ENCODE data around the gene TAX1BP3. TPM values are rescaled to one million over a fixed set of nuclear protein-coding genes. Genes with fewer than 3 reads are reported as not detected.
"Not testable (repeated sequence)": the region's sequence is repeated elsewhere in the genome, so short reads cannot be mapped to it uniquely, and the experiment has no call there.

The TAX1BP3 gene
- 10 to 100 TPM; 84.5 to 98.5 (median 92.6) TPM for polyA plus RNA-seq (ENCODE audit: insufficient read length in 3 of 3)

GRCh38 chr17:3668279-3669084 lies at the start of gene TAX1BP3, which contains the start of gene EMC6:
TSS of gene TAX1BP3 (minus strand) at chr17:3668578. CDS start at chr17:3668526, 52 bp downstream.
TSS of gene EMC6 (plus strand) at chr17:3668812. CDS start at chr17:3669147, 335 bp downstream.
- peak; percentile 94 to 96 (median 94) for DNase-seq (ENCODE audit: low read depth in 3 of 3, low spot score in 2 of 3)

DNA sequence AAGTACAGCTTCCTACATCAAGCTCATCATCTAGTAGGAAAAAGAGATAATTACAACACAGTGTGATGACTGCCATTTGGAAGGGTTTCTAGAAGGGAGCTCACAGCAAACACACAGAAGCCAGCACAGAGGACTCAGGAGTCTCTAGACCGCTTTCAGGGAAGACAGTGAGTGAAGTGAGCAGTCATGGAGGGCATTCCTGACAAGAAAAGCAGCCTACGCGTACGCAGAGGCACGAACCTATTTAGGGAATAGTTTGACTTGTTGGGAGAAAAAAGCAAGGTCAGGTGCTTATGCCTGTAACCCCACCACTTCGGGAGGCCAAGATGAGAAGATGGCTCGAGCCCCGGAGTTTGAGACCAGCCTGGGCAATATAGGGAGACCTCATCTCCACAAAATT lies 46.9 kb upstream of the TAX1BP3 start:
- no peak for DNase-seq (ENCODE audit: low read depth in 3 of 3, low spot score in 2 of 3)

DNA sequence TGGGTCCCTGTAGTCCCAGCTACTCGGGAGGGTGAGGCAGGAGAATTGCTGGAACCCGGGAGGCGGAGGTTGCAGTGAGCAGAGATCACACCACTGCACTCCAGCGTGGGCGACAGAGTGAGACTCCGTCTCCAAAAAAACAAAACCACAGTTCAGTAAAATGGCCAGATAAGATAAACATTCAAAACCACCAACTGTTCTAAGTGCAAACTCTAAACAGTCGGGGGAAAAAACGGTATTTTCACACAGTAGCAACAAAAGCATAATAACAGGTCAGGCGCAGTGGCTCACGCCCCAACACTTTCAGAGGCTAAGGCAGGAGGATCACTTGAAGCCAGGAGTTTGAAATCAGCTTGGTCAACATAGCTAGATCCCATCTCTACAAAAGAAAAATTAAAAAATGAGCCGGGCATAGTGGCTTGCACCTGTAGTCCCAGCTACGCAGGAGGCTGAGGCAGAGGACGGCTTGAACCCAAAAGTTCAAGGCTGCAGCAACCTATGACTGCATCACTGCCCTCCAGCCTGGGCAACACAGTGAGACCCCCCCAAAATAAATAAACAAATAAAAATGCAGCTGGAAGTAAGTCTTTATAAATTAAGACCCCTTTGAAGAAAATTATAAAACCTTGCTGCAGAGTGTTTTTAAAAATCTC lies 44.6 kb upstream of the TAX1BP3 start:
- no peak for DNase-seq (ENCODE audit: low read depth in 3 of 3, low spot score in 2 of 3)

- DNase-seq (ENCODE audit: low read depth in 3 of 3, low spot score in 2 of 3): no peak
Observed at GRCh38 chr17:3710951-3711383, 42.6 kb upstream of the TAX1BP3 start.

- DNase-seq (ENCODE audit: low read depth in 3 of 3, low spot score in 2 of 3): no peak
Observed at GRCh38 chr17:3708366-3708765, 40.0 kb upstream of the TAX1BP3 start.

- DNase-seq (ENCODE audit: low read depth in 3 of 3, low spot score in 2 of 3): not testable (repeated sequence)
Observed at GRCh38 chr17:3705718-3705984, 37.3 kb upstream of the TAX1BP3 start.

DNA sequence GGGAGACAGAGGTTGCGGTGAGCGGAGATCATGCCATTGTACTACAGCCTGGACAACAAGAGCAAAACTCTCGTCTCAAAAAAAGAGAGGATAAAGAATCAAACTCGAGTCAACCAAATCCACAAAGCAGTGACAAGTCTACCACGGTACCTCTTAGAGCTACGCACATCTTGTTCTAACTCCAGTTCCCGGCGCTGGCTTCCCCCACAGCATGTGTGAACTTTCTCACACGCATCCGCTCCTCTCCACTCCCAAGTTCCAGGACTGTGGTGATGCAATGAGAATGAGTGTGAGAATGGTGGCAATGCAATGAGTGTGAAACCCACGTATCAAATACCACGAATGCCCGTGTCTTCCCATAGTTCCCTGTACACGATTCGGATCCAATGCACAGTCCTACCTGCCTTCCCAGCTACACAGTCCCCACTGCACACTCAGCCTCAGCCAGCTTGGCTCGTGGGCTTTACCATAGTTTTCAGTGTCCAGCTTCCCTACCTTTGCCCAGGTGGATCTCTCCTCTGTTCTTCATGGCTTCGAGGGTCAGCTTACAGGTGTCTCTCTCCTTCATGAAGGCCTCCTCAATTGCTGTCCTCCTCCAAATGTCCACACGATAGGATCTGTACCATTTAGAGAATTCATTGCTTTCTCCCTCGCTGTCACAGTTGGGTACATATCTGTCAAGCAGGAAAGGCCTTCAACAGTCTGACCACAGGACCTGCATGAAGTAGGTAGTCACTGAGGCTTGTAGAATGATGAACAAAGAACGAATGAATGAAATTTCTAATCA lies 36.7 kb upstream of the TAX1BP3 start:
- no peak for DNase-seq (ENCODE audit: low read depth in 3 of 3, low spot score in 2 of 3)

DNA sequence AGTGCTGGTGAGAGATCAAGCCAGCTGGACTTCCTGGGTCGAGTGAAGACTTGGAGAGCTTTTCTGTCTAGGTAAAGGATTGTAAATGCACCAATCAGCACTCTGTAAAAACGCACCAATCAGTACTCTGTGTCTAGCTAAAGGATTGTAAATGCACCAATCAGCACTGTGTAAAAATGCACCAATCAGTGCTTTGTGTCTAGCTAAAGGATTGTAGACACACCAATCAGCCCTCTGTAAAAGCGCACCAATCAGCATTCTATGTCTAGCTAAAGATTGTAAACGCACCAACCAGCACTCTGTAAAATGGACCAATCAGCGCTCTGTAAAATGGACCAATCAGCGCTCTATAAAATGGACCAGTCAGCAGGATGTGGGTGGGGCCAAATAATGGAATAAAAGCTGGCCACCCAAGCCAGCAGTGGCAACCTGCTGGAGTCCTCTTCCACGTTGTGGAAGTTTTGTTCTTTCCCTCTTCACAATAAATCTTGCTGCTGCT lies 33.7 kb upstream of the TAX1BP3 start:
- DNase-seq (ENCODE audit: low read depth in 3 of 3, low spot score in 2 of 3): not testable (repeated sequence)

DNA sequence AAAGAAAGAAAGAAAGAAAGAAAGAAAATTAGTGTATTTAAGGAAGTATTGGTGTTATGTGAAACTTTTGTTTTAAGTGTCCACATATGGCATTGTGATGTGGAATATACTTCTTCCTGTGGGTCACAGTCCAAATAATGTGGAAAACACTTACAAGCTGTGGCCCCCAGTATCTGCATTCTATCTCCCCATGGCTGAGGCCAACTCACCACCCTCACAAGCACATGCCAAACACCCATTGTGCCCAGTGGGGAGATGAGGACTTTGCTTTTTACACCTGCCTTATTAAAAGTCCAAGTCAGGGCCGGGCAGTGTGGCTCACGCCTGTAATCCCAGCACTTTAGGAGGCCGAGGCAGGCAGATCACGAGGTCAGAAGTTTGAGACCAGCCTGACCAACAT lies 31.6 kb upstream of the TAX1BP3 start:
- no peak for DNase-seq (ENCODE audit: low read depth in 3 of 3, low spot score in 2 of 3)

GRCh38 chr17:3698139-3698538 lies 29.8 kb upstream of the TAX1BP3 start:
- no peak for DNase-seq (ENCODE audit: low read depth in 3 of 3, low spot score in 2 of 3)

DNA sequence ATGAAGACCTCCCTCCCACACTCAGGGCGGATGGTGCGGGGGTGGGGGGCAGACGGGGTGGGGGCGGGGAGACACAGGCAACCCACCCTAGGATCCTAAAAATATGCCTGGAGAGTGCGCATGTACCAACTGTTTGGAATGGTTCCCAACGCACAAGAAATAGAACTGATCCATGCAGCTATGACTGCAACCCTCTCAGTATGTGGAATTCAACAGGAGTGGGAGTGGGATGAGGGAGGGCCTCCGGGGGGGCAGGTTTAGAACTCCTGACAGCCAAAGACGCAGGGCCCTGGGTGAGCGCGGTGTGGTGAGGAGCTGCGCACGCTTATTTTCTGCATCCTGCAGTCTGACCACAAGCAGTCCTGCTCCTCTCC lies 28.7 kb upstream of the TAX1BP3 start:
- DNase-seq (ENCODE audit: low read depth in 3 of 3, low spot score in 2 of 3): no peak

GRCh38 chr17:3695723-3696411 lies 27.5 kb upstream of the TAX1BP3 start, which contains the start of gene P2RX5:
TSS of gene P2RX5 (minus strand) at chr17:3696155. CDS start at chr17:3696005, 150 bp downstream.
- no peak for DNase-seq (ENCODE audit: low read depth in 3 of 3, low spot score in 2 of 3)

GRCh38 chr17:3695129-3695722 lies 26.8 kb upstream of the TAX1BP3 start:
- DNase-seq (ENCODE audit: low read depth in 3 of 3, low spot score in 2 of 3): no peak

GRCh38 chr17:3693829-3694231 lies 25.5 kb upstream of the TAX1BP3 start:
- no peak for DNase-seq (ENCODE audit: low read depth in 3 of 3, low spot score in 2 of 3)

- no peak for DNase-seq (ENCODE audit: low read depth in 3 of 3, low spot score in 2 of 3)
Observed at GRCh38 chr17:3693141-3693540, 24.8 kb upstream of the TAX1BP3 start.

DNA sequence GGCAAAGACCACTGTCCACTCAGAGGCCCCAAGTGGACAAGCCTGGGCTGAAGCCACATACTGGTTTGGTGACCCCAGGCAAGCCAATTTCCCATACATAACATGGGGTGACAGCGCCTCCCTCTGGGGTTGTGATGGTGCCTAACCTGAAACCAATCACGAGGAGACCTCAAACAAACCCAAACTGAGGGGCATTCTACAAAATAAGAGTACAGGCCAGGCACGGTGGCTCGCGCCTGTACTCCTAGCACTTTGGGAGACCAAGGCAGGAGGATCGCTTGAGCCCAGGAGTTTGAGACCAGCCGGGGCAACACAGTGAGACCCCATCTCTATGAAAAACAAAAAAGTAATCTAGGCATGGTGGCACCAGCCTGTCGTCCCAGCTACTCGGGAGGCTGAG lies 24.0 kb upstream of the TAX1BP3 start:
- DNase-seq (ENCODE audit: low read depth in 3 of 3, low spot score in 2 of 3): no peak

DNA sequence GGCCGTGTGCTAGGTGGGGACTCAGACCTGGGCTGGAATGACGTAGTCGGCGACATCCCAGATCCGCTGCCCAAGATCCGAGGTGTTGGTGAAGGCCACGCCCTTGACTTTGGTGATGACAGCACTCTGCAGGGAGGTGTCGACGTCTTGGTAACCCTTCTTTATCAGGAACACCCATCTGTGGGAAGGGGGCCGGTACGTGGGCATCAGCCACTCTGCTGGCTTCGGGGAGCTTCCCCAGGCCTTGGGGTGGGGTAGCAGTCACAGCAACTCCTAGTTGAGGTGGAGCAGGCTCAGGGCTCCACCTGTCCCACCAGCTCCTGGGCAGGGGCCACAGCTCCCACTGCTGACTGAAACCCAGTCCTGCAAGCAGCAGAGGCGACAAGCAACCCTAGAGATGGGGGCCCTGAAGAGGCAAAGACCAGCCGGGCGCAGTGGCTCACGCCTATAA lies 23.3 kb upstream of the TAX1BP3 start:
- no peak for DNase-seq (ENCODE audit: low read depth in 3 of 3, low spot score in 2 of 3)

DNA sequence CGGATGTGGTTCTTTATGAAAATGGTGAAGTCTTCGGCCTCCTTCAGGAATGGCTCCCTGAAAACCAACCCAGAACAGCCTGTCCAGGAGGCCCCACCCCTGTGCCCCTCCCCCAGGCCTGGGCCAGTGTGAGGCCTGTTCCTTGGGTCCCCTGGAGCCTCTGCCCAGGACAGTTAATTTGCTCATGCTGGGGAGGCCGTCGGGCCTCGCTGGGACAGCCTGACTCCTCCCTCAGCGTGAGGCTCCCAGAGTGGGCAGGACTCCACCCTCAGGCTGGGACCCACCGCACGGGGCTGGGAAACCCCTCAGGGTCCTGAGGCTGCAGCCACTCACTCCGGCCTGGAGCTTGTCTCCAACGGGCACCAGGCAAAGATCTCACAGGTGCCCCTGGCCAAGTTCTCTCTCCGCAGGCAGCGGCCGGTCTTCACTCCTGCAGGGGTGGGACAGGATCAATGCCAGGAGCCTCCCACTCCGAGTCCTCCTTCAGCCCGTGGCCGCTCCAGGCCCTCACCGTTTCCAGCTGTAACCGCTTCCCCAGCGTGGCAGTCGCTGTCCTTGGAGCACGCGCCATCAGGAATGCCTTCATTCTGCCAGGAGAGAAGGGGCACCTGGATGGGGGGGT lies 21.8 kb upstream of the TAX1BP3 start:
- DNase-seq (ENCODE audit: low read depth in 3 of 3, low spot score in 2 of 3): no peak

GRCh38 chr17:3689262-3690093 lies 21.1 kb upstream of the TAX1BP3 start:
- no peak for DNase-seq (ENCODE audit: low read depth in 3 of 3, low spot score in 2 of 3)
